Measurements from ENCODE around the gene MTX1. TPM values are rescaled to one million over a fixed set of nuclear protein-coding genes. Genes with fewer than 3 reads are reported as not detected.

MTX1 gene
- polyA plus RNA-seq, 2 of the 4 experiments (the other 2 are of a cell fraction), result 53.4 to 67.1 TPM

GRCh38 chr1:155196103-155196892, 12.2 kb upstream of the MTX1 start:
- H3K27ac ChIP-seq, result peak overlapping the region in 1 of 2 experiments; percentile 96; a peak in 3 of 6 replicates
- no peak for TF ChIP-seq CBX2 (IDR thresholded peaks at IDR 0.05; ENCODE audit: borderline replicate concordance, low read depth)
- no peak for TF ChIP-seq BHLHE40 (IDR thresholded peaks at IDR 0.05; ENCODE audit: low read depth, low read length)
- TF ChIP-seq PBX3 (IDR thresholded peaks at IDR 0.05), result no peak
- no peak for TF ChIP-seq SREBF2 (IDR thresholded peaks at IDR 0.05)
- TF ChIP-seq JUNB (IDR thresholded peaks at IDR 0.05), result no peak
- TF ChIP-seq, protein P1, sequence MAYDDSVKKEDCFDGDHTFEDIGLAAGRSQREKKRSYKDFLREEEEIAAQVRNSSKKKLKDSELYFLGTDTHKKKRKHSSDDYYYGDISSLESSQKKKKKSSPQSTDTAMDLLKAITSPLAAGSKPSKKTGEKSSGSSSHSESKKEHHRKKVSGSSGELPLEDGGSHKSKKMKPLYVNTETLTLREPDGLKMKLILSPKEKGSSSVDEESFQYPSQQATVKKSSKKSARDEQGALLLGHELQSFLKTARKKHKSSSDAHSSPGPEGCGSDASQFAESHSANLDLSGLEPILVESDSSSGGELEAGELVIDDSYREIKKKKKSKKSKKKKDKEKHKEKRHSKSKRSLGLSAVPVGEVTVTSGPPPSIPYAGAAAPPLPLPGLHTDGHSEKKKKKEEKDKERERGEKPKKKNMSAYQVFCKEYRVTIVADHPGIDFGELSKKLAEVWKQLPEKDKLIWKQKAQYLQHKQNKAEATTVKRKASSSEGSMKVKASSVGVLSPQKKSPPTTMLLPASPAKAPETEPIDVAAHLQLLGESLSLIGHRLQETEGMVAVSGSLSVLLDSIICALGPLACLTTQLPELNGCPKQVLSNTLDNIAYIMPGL (CRISPR knock-in tag; IDR thresholded peaks at IDR 0.05; ENCODE audit: borderline replicate concordance), result no peak
- no peak for TF ChIP-seq POLR2AphosphoS2 (conservative IDR thresholded peaks at IDR 0.05; ENCODE audit: low read length)
- TF ChIP-seq KDM1A (IDR thresholded peaks at IDR 0.05; ENCODE audit: low read depth), result no peak
- TF ChIP-seq RCOR1 (IDR thresholded peaks at IDR 0.05; ENCODE audit: low read depth, low read length), result no peak
- no peak for TF ChIP-seq CTCF (IDR thresholded peaks at IDR 0.05)
- TF ChIP-seq, protein P2, sequence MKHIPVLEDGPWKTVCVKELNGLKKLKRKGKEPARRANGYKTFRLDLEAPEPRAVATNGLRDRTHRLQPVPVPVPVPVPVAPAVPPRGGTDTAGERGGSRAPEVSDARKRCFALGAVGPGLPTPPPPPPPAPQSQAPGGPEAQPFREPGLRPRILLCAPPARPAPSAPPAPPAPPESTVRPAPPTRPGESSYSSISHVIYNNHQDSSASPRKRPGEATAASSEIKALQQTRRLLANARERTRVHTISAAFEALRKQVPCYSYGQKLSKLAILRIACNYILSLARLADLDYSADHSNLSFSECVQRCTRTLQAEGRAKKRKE (CRISPR knock-in tag; IDR thresholded peaks at IDR 0.05; ENCODE audit: low read depth), result no peak
- TF ChIP-seq POLR2A (IDR thresholded peaks at IDR 0.05; ENCODE audit: low read length), result no peak
- TF ChIP-seq HDAC2 (IDR thresholded peaks at IDR 0.05), result no peak
- no peak for TF ChIP-seq CHD4 (IDR thresholded peaks at IDR 0.05; ENCODE audit: borderline replicate concordance)
- TF ChIP-seq EHF (CRISPR knock-in tag; IDR thresholded peaks at IDR 0.05), result no peak
- FAIRE-seq, result no peak
- ChIA-PET CTCF (interaction anchor here (1.0 to 6.4 kb wide), 6 partner anchors 11 to 54 kb away, joined by 3 to 84 read pairs (median 4); partner anchors contain the start of genes KRTCAP2, MTX1 and THBS3), POLR2A (no interaction called here)
- no peak overlapping the region for H3K4me3 ChIP-seq
- DNase-seq (ENCODE audit: low read depth in 1 of 2, low spot score in 1 of 2), result no peak
- H3K4me2 ChIP-seq, result peak overlapping the region; percentile 94
- no peaks in the 10 kb centered on the region for H3K9me3 ChIP-seq
- WGBS (ENCODE audit: missing lambda C conversion rate), result 93% methylated on average over 6 of the region's 6 CpGs
- H3K4me1 ChIP-seq, result peaks cover 22% of the 10 kb centered on the region
- ATAC-seq, result no peak

DNA sequence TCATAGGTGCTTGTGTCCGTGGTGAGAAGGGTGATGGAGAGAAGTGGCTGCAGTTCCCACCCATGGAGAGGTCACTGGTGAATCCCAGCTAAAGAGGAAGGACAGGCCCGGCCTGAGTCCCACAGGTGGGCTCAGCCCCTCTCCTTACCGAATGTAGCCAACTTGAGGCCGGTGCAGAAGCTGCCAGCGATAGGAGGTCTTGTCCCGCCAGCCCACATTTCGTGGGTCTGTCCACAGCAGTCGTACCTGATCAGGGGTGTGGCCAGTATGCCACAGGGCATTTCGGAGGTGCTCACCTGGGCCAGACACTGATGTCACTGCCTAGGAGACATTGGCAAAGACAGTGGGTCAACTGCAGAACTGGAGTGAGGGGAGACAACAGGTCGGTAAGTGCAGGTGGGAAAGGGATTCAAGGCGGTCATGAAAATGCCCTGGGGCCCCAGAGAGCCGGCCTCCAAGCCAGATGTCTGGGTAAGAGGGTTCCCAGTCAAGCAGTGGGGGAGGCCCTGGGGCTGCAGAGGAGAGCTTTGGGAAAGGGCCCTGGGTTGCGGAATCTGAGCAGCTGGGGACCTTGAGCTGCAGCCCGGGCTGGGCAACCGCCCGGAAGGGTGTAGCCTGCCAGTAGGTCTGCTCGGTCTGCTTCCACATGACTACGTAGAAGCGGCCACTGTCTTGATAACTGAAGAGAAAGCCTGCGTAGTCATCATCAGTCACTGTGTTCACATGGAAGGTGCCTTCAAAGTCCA, 11.4 kb upstream of the MTX1 start:
- CTCF ChIA-PET, result interaction anchor here (1.4 to 11.7 kb wide), 4 partner anchors 10 to 53 kb away, joined by 3 to 102 read pairs (median 44); partner anchors contain the start of genes KRTCAP2, MTX1 and THBS3
- Histone ChIP-seq H3K4me3 (no peak overlapping the region), H3K9me3 (no peaks in the 10 kb centered on the region), H3K27ac (no peak overlapping the region), H3K4me2 (no peak overlapping the region), H3K4me1 (peaks cover 22% of the 10 kb centered on the region)
- FAIRE-seq (no peak), DNase-seq (ENCODE audit: low read depth in 1 of 2, low spot score in 1 of 2) (no peak), ATAC-seq (no peak)
- POLR2A ChIA-PET, result interaction anchor here (1.0 kb wide), 1 partner anchor 28 kb away, joined by 3 read pairs; no protein-coding TSS in a partner anchor
- WGBS (ENCODE audit: missing lambda C conversion rate), result 96% methylated on average over 20 of the region's 20 CpGs
- TF ChIP-seq MAFK (IDR thresholded peaks at IDR 0.05; ENCODE audit: partially characterized antibody) (no peak), RFX5 (IDR thresholded peaks at IDR 0.05) (no peak), PBX3 (IDR thresholded peaks at IDR 0.05) (no peak), CBX8 (IDR thresholded peaks at IDR 0.05) (no peak), CHD4 (IDR thresholded peaks at IDR 0.05; ENCODE audit: borderline replicate concordance) (no peak), RNF2 (IDR thresholded peaks at IDR 0.05; ENCODE audit: borderline replicate concordance, low read depth) (no peak), EHMT2 (IDR thresholded peaks at IDR 0.05; ENCODE audit: low read depth) (no peak), SREBF2 (IDR thresholded peaks at IDR 0.05) (no peak), USF2 (IDR thresholded peaks at IDR 0.05) (no peak), HOXB13 (CRISPR knock-in tag; IDR thresholded peaks at IDR 0.05; ENCODE audit: low read depth) (no peak)
- TF ChIP-seq, protein P3, sequence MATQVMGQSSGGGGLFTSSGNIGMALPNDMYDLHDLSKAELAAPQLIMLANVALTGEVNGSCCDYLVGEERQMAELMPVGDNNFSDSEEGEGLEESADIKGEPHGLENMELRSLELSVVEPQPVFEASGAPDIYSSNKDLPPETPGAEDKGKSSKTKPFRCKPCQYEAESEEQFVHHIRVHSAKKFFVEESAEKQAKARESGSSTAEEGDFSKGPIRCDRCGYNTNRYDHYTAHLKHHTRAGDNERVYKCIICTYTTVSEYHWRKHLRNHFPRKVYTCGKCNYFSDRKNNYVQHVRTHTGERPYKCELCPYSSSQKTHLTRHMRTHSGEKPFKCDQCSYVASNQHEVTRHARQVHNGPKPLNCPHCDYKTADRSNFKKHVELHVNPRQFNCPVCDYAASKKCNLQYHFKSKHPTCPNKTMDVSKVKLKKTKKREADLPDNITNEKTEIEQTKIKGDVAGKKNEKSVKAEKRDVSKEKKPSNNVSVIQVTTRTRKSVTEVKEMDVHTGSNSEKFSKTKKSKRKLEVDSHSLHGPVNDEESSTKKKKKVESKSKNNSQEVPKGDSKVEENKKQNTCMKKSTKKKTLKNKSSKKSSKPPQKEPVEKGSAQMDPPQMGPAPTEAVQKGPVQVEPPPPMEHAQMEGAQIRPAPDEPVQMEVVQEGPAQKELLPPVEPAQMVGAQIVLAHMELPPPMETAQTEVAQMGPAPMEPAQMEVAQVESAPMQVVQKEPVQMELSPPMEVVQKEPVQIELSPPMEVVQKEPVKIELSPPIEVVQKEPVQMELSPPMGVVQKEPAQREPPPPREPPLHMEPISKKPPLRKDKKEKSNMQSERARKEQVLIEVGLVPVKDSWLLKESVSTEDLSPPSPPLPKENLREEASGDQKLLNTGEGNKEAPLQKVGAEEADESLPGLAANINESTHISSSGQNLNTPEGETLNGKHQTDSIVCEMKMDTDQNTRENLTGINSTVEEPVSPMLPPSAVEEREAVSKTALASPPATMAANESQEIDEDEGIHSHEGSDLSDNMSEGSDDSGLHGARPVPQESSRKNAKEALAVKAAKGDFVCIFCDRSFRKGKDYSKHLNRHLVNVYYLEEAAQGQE (IDR thresholded peaks at IDR 0.05), result no peak
